GM18907 (cell line): ENCODE results near the gene CADM1.

Source experiments
- ATAC-seq: cut with Tn5 transposase; IDR thresholded peaks from one replicate; pipeline ENCODE4 v1.9.1; 2021; ENCODE audit warnings: mild to moderate bottlenecking, moderate library complexity; ENCODE audit not compliant: unreplicated experiment

CADM1 gene

DNA sequence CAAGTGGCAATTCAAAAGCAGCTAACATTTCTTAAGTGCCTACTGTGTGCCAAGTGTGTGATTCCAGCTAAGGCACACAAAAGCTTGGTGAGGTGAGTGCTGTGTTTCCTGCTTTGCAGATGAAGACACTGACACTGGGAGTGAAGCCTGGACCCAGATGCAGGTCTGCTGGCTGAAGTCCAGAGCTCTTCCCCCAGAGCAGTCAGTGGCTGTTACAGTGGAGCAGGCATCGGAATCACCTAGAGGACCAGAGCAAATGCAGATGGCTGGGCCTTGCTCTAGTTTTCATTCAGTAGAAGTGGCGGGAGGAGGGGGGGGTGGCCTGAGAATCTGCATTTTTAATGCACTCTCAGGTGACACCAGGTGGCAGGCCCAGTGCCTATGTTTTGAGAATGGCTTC lies 342.3 kb downstream of the CADM1 start:
- no peak for ATAC-seq

DNA sequence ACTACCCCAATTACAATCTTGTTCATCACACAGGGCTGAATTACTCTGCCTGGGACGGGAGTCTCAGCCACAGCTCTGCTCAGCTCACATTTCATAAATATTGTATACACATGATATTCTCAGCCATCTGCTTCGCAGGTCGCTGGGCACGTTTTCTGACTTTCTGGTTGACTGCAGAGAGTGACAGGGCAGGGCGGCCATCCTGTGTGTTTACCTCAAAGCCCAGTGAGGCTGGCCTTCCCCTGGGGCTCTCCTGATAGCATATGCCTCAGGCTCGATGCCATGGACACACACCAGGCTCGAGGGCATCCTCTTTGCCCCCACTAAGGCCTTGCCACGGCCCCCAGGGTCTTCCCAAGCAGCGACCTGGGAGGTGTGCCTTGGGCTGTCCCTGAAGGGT lies 345.0 kb downstream of the CADM1 start:
- no peak for ATAC-seq

DNA sequence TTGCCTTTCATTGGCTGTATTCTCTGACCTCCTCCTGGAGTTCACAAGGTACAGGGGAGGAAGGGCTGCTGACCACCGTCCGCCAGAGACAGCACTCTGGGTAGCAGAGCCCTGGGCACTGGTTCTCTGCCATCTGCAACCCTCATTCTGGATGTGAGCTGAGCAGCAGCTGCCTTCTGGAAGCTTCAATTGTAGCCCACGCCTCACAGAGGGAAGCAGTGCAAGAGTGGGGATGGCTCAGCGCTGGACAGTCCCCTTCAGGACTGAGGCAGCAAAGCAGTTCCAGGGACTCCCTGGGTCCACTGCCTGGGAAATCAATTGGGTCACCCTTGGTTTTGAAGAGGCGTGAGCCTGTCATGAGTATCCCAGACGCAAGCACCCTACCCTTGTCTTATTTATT lies 346.2 kb downstream of the CADM1 start:
- no peak for ATAC-seq

DNA sequence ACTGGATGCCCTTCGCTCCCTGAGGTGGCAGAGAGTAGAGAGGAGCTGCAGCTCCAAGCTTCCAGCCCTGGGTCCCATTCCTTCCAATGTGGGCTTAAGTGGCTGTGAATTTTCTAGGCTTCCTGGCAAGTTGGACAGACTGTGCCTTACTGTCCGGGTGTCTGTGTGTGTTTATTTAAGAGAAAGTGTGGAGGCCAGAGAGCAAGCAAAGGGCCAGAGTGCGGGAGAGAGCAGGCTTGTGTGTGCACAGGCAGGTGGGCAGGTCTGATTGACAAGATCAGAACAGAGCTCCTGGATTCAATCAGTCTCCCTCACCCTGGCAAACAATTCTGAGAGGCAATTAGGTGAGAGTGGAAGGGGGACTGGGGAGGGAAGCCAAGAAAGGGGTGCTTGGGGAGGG lies 347.0 kb downstream of the CADM1 start:
- no peak for ATAC-seq

DNA sequence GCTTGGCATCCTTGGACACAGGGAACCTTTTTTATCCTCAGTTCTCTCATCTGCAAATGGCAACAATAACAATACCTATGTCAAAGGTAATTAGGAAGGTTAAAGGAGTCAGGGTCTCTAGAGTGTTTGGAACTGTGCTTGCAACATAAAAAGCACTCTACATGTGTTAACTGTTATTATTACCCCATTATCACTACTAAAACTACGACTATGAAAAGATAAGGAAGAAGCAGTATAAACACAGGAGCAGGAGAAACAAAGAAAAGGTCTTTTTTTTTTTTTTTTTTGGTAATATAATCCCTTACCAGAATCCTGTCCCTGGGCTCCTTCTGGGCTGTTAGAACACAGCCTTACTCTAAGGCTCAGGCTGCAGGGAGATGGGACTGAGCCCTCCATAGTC lies 348.2 kb downstream of the CADM1 start:
- no peak for ATAC-seq

DNA sequence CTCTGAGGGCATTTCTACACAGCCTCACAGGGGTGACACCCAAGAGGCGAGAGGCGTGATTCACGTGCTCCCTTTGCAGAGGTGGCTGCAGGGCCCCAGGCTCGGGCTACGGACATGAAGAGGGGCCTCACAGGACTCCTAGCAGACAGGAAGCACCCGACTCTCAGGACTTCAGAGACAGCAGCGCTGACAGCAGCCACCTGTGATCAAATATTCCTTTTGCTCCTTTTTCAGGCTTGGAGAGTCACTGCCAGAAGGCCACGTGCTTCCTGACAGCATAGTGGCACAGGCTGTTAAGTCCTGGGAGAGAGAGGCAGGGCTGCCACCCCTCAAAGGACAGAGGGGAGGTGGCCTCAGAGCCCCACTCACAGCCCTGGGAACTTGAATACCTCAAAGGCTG lies 348.9 kb downstream of the CADM1 start:
- no peak for ATAC-seq

DNA sequence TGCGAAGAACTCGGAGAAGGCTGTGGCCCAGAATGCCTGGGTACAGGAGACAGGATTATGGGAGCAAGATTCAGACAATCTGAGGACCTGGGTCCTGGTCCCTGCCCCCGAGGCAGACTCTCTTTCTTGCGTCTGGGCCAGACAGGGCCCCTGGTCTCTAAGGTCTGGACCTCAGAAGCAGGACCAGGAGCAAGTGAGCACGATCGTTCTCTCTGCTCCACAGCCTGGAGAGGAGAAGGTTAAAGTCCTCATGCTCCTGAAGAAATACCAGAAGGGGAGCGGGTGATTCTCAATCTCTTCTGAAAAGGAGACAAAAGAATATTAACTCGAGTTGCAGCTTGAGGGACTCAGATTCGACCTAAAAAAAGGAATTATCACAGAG lies 349.9 kb downstream of the CADM1 start:
- no peak for ATAC-seq

DNA sequence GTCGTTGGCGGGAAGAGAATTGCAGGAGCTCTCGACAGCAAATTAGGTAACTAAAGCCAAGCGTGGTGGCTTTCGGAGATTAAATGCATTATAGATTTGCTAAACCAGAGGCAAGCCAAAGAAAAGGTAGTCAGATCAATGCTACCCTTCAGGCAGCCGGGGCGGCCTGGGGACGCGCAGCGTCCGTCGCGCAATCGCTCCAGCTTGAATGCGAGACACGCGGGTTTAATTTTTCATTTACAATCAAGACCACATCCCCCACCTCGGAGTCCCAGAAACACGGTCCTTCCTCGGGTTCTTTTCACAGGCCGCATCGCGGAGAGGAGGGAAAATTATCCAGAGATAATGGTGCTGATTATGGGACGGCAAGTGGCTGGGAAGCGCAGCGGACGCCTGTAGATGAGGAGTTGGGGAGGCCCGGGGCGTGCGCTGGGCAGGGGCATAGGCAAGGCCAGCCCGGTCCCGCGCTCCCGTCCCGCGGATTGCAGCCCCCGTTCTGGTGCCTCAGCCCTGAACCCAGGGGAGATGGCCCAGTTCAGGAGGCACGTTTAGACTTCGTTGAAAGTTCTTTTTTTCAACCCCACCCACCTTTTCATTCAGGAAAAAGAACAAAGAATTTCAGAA lies 350.4 kb downstream of the CADM1 start:
- ATAC-seq, result no peak

DNA sequence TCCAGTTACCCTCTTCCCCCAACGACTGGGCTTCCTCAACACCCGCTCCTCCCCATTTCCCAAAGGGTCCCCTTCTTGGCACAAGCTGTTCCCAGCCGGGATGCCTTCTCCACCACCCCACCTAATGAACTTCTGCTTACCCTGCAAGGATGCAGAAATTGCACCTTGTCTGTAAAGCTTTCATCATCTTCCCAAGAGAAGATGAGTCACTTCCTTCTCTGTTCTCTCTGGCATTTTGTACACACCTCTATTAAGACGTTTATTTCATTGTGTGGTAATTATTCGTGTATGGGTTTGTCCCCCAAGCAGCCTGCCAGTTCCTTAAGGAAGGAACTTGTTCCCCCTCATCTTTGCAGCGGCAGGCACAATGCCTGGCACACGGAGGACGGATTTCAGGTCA lies 351.1 kb downstream of the CADM1 start:
- ATAC-seq, result no peak

DNA sequence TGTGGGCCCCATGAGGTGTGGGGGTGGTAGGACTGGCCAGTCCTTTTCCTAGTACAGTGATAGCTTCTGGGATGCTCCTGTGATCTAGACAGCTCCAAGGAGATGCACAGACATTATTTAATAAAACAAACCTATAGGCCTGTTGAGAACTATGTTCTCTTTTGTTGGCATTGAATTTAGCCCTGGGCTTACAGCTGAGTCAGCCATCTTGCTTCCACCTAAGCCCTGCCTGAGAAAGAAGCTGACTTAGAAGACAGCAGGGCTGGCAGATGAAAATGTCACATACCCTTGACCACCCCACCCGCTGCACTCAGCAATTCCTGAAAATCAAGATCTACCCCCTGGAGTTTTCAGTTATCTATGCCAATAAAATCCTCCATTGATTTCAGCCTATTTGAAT lies 353.2 kb downstream of the CADM1 start:
- ATAC-seq, result no peak

DNA sequence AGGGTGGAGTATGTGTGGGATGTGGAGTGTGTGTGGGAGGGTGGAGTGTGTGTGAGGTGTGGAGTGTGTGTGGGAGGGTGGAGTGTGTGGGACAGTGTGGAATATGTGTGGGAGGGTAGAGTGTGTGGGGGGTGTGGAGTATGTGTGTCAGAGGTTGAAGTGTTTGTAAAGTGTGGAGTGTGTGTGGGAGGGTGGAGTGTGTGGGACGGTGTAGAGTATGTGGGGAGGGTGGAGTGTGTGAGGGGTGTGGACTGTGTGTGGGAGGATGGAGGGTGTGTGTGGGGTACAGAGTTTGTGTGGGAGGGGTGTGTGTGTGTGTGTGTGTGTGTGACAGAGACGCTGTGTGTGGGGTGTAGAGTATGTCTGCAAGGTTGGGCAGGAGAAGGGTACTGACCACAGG lies 355.5 kb downstream of the CADM1 start:
- ATAC-seq, result no peak

DNA sequence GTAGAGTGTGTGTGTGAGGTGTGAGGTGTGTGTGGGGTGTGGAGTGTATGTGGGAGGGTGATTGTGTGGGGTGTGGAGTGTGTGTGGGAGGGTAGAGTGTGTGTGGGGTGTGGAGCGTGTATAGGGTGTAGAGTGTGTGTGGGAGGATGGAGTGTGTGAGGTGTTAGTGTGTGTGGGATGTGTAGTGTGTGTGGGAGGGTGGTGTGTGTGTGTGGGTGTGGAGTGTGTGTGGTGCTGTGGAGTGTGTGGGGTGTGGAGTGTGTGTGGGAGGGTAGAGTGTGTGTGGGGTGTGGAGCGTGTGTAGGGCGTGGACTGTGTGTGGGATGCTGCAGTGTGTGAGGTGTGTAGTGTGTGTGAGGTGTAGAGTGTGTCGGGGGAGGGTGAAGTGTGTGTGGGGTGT lies 356.1 kb downstream of the CADM1 start:
- no peak for ATAC-seq

DNA sequence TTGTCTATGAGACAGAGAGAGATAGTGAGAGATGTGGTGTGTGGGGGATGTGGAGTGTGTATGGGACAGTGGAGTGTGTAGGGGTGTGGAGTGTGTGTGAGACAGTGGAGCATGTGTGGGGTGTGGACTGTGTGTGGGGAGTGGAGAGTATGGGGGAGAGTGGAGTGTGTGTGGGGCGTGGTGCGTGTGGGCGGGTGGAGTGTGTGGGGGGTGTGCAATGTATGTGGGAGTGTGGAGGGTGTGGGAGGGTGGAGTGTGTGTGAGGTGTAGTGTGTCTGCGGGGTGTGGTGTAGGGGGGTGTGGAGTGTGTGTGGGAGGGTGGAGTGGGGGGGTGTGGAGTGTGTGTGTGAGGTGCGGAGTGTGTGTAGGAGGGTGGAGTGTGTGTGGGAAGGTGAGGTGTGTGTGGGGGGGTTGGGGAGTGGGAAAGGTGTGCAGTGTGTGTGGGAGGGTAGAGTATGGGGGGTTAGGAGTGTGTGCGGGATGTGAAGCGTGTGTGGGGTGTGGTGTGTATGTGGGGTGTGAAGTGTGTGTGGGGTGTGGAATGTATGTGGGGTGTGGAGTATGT lies 356.9 kb downstream of the CADM1 start:
- no peak for ATAC-seq

DNA sequence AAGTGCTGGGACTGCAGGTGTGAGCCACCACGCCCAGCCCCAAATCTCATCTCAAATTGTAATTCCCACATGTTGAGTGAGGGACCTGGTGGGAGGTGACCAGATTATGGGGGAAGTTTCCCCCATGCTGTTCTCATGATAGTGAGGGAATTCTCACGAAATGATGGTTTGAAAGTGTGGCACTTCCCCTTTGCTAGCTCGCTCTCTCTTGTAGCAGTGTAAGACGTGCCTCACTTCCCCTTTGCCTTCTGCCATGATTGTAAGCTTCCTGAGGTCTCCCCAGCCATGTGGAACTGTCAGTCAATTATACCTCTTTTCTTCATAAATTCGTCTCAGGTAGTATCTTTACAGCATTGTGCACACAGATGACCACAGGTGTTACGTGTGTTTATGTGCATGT lies 357.8 kb downstream of the CADM1 start:
- no peak for ATAC-seq

DNA sequence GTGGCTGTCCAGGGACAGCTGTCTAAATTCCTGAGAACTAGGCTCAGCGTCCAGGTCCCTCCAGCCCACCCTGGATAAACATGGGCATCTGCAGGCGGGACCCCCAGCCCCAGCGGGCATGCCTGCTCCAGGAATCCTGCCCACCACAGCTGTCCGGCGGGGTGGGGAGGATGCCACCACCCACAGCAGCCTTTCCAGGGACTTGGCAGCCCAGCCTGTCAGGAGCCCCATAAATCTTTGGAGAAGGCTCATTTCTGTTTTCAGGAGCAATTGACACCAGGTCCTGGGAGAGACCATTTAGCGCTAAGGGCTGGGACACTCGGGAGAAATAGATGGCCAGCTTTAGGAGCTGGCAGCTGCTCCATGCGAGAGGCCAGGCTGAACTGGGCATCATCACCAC lies 358.9 kb downstream of the CADM1 start:
- no peak for ATAC-seq

DNA sequence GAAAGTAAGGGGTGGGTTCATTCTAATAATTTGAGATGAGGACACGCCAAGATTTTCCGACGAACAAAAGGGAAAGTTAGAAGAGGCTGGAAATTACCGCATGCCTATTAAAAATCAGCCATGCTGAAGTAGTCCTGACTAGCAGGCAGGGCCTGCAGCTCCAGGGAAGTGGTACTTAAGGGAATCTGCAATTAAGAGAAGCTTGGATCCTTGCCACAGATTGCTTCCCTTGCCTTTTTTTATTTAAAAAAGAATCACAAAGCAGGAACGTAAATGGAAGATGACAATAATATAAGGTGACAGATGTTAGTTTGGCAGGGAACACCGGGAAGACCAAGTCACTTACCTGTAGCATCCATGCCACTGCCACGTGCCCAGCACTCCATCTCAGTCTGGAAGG lies 359.3 kb downstream of the CADM1 start:
- ATAC-seq, result no peak

DNA sequence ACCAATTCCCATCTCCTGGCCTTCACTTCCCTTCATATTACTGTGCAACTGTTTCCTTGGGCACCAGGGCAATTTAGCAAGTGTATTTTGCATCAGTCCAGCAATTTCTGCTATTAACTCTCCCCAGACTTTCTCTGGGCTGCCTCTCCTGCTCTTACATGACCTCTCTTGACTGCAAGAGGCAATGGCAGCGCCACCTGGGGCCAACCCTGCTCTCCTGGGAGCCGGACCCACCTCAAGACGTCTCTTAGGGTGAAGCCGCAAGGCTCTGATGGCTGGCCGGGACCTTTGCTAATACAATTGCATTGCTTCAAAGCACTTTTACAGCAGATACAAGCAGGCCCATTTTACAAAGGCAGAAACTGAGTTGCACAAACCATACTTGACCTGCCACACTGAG lies 360.2 kb downstream of the CADM1 start:
- no peak for ATAC-seq

DNA sequence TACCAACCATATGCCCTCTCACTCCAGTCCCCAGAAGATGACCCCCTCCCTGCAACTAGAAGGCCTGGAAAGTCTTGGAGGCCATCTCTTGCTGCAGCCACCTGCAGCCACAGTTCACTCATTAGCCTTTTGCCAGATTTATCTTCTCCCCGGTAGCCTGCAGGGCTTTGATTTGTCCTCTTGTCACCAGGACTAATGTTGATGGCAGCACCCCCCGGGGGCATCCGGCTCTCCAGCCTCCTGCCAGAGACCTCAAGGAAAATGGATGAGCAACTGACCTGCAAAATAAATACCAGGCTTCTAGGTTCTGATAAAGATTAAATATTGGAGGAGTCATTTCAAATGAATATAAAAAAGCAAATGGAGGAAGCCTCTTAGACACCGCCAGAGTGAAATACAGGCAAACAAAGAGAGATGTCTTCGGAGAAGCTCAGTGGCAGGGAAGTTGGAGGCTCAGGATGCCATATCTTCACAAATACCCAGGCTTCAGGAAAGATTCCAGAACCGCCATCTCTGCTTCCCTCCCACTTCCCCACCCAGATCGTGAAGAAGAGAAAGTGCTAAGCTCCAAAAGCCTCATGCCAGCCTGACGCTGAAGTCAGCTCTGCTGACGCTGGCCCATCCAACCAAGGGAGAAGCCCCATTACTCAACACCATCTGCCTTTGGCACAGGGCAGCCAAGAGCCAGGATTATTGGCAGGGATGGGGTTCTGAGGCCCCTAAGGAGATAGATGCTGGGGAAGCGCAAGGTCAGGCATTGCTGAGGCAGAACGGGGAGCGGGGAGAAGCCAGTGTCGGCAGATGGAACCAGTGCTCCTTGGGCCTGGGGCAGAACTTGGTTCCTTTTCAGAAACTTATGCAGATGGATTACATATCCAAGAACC lies 362.7 kb downstream of the CADM1 start:
- ATAC-seq, result no peak

DNA sequence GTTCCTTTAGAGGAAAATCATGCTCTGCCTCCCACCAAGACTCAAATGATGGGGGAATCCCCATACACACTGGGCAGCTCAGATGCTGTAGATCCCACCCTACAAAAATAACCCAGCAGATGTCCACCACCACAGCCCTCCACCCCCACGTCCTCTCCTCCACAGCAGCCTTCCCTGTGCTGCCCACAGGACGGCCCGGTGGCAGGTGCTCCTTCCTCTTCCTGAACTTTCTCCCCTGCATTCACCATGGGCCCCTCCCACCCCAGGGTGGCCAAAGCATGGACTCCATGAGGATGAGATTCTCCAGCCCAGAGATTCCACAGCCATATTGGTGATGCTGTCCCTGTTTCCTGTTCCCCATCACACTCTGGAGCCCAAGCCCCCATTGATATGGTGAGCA lies 368.3 kb downstream of the CADM1 start:
- ATAC-seq, result no peak

DNA sequence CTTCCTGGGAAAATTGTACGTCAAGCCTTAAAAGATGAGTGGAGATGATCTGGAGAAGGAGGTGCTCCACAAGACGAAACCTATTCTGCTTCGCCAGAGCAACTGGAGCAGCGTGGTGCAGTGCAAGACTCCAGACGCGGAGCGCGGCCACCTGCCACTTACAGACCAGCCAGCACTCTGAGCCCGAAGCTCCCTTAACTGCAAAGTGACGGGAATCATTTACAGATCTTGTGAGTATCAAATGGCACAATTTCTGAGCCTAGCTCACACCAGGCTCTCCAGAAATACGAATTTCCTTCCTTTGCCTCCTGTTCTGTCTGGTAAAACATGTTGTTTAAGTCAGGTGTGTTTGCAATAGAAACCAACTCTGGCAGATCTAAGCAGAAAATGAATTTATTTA lies 369.3 kb downstream of the CADM1 start:
- ATAC-seq, result no peak

DNA sequence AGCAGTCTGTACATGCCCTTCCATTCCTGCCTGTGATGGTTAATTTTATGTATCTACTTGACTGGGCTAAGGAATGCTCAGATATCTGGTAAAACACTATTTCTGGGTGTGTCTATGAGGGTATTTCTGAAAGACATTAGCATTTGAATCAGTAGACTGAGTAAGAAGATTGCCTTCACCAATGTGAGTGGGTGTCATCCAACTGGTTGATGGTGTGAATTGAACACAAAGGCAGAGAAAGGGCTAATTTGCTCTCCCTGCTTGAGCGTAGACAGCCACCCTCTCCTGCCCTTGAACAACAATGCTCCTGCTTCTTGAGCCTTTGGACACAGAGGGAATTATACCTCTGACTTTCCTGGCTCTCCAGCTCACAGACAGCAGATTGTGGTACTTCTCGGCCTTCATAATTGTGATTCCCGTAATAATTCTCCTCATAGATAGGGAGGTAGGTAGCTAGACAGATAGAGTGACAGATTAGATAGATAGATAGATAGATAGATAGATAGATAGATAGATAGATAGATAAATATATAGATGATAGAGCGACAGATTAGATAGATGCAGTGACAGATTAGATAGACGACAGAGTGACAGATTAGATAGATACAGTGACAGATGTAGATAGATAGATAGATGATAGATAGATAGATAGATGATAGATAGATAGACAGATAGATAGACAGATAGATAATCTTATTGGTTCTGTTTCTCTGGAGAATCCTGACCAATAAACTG lies 370.6 kb downstream of the CADM1 start:
- ATAC-seq, result no peak
